HG03571 (cell line): ENCODE results near the gene PHOX2A.

Experiments used
- ATAC-seq: cut with Tn5 transposase; IDR thresholded peaks from one replicate; pipeline ENCODE4 v1.9.1; 2021; ENCODE audit not compliant: unreplicated experiment

The PHOX2A gene

GRCh38 chr11:72250661-72251464 lies 6.9 kb upstream of the PHOX2A start:
- ATAC-seq, result no peak

DNA sequence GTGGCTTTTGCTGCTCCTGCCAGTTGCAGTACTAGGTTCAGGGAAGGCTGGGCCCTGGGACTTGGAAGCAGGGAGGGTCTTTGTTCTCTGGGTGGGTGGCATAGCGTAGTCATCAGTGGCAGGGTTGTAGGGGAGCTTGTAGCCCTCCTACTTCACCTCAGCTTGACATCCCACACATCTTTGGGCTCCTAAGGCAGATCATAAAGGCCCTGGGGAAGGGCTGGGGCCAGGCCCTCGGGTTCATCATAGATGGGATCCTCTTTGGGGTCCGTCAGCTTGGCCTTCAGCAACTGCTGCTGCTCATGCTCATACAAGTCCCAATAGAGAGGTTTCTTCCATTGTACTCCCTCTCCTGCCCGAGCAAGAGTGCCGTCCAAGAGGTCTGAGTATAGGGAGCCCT lies 6.0 kb upstream of the PHOX2A start:
- ATAC-seq, result no peak

DNA sequence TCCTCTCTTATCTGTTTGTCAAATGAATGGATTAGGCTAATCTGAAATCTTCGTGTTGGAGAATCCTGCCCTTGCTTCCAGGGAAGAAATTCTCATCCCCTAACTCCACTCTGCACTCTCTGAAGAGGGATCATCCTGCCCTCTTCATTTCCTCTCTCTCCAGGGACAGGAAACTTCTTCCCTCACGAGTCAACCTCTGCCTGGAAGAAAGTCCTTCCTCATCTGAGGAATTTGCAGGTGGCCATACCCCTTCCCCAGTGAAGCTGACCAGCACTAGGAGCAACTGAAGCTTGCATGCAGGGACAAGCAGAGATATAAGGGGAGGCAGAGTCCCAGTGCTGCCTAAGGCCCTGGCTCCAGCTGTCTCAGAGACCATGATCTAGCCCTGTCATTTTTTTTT lies 3.6 kb upstream of the PHOX2A start:
- ATAC-seq, result no peak

GRCh38 chr11:72245263-72245816 lies 1.4 kb upstream of the PHOX2A start:
- ATAC-seq, result no peak

- ATAC-seq, result no peak
Measured at GRCh38 chr11:72244361-72245262, 636 bp upstream of the PHOX2A start.

DNA sequence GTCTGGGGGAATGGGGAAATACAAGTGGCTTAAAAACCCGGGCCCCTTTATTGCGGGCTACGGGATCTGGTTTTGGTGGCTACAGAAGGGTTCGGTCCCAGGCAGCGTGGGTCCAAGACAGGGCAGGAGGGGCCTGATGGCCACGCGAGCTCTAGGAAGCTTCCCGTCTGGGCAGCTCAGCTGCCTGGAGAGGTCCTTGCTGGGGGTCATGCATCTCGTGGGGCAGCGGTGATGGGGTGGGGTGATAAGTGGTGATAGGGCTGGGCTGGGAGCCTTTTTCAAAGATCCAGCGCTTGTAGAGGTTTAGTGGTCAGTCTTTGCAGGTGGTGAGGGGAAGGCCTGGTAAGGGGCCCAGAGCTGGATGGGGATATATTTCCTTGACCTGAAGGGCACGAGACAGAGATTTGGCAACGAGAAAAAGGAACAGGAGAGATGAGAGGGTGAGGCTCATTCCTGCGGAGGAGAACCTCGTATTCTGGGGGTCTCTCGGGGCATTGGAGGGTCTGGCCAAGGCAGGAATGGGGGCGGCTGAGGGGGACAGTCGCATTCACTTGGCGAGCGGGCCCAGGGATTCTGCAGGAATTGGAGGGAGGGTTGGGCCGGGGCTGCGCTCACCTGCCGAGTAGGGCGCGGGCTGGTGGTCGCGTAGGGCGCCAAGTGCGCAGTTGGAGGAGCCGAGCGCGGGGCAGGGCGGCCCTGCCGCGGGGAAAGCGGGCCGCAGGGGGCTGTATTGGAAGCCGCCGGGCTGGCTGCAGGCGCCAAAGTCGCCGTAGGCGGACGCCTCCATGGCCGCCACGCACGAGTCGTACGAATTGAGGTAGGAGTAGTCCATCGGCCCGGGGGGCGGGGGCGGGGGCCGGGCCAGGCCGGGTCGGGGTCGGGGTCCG lies 560 bp downstream of the PHOX2A start:
- no peak for ATAC-seq

DNA sequence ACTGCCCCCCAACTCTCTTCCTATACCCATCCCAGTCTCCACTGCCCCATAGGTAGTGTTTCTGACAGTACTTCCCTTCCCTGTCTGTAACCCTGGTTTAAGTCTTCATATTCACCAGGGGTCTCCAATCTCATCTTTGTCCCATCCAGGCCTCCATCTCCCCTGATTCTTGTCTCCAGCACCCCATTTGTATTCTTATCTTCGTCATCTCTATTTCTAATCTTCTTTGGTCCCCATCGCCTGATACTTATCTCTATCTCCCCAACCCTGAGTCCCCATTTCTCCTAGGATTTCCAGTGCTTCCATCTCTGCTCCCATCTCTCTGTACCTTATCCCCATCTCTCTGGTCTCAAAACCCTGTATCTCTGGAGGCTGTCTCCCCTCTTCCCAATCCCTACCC lies 1.8 kb downstream of the PHOX2A start:
- ATAC-seq, result no peak

GRCh38 chr11:72241291-72241781 lies 2.6 kb downstream of the PHOX2A start:
- ATAC-seq, result no peak

GRCh38 chr11:72240461-72241290 lies 3.3 kb downstream of the PHOX2A start:
- no peak for ATAC-seq

DNA sequence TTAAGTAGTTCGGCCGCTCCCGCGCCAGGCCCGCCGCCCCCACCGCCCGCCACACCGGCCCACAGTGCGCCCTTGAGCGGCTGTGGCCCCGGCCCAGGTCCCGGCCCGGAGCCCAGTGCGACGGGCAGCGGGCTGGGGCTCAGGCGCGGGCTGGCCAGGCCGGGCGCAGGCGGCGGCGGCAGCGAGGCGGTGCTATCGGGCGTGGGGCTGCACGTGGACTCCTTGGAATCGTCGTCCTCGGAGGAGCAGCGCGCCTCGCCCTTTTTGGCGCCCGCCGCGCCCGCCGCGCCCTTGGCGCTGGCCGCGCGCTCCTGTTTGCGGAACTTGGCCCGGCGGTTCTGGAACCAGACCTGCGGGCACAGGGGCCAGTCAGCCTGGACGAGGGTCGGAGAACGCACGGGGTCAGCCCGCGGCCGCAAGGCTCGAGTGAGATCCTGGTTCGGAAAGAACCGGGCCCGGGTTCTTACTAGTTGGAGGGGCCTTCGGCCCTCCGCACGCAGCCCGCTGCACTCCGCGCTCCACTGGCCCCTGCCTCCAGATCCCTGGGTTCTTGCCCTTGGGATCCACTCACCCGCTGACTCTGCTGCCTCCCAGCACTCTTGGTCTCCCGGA lies 4.0 kb downstream of the PHOX2A start:
- ATAC-seq, result no peak

DNA sequence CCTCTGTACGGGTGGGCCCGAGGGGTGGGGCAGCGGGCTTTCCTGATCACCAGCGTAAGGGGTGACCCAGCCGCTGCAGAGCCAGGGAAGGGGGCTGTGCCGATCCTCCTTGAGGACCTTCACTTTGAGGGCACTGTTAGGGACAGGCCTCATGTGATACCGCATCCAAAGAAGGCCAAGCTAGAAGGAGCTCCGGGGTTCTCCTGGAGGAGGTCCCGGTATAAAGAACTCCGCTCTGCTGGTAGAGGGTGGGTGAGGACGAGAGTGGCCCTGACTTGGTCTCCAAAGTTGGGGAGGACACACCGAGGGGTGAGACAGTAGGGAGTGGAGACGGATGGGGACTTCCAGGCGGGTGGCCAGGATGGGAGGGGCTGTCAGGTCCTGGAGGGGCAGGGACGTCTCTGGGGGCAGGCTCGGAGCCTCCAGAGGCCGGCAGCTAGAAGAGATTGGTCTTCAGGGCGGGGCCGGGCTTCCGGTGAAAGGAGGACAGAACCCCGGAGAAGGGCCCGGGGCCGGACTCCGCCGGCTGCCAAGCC lies 4.6 kb downstream of the PHOX2A start:
- no peak for ATAC-seq

DNA sequence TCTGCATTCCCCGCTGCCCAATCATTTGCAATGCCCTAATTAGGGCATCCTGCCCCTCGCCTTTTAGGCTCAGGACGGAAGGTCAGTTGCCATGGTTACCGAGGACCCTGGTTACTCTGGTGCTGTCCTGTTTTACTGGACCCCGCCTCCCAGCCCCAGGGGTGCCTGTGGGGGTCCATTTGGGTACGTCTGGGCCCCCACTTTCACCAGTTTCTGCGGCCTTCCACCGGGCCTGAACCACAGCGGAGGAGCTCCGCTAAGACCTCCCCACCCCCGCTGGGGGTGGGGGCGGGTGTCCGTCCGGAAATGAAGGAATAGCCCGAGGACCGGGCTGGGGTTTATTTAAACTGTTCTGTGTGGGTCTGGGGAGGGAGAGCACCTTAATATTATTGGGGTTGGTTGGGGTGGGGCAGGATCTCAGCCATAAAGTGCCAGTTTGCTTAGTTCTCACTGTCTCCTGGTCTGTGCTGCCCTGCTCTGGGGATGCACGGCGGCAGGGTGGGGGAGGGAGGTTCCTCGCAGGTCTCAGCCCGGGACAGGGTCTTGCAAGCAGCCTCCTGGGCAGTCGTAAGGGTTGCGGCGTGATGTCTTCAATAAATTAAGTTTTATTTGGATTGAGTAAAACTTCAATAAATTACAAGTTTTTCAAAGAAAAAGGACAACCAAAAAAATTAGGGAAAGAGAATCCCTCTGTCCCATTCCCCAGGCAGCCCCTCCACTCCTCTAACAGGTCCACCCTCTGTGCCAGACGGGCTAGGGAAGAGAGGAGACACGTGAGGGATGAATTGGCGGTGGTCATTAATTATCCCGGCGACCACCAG lies 5.3 kb downstream of the PHOX2A start:
- no peak for ATAC-seq

DNA sequence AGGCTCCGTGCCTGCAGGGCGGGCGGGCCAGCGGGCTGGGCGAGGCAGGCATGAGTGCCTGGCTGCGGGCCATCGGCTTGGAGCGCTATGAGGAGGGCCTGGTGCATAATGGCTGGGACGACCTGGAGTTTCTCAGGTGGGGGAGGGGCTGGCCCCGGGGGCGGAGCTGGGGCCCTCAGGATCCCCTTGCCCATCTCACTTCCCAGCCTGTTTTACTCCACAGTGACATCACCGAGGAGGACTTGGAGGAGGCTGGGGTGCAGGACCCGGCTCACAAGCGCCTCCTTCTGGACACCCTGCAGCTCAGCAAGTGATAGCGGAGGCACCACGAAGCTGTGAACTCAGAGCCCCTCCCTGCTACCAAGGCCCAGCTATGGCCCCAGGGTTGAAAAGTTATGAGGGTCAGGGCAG lies 5.9 kb downstream of the PHOX2A start:
- ATAC-seq, result no peak

DNA sequence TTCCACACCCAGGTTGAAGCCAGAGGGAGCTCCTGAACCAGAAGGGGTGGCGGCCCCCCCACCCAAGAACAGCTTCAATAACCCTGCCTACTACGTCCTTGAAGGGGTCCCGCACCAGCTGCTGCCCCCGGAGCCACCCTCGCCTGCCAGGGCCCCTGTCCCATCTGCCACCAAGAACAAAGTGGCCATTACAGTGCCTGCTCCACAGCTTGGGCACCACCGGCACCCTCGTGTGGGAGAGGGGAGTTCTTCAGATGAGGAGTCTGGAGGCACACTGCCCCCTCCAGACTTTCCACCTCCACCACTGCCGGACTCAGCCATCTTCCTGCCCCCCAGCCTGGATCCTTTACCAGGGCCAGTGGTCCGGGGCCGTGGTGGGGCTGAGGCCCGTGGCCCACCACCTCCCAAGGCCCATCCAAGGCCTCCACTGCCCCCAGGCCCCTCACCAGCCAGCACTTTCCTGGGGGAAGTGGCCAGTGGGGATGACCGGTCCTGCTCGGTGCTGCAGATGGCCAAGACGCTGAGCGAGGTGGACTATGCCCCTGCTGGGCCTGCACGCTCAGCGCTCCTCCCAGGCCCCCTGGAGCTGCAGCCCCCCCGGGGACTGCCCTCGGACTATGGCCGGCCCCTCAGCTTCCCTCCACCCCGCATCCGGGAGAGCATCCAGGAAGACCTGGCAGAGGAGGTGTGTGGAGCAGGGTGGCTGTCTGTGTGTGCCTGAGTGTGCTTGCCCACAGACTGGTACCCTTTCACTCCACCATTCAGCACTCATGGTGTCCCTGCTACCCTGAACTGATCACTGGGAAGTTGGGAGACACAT lies 6.7 kb downstream of the PHOX2A start:
- no peak for ATAC-seq

DNA sequence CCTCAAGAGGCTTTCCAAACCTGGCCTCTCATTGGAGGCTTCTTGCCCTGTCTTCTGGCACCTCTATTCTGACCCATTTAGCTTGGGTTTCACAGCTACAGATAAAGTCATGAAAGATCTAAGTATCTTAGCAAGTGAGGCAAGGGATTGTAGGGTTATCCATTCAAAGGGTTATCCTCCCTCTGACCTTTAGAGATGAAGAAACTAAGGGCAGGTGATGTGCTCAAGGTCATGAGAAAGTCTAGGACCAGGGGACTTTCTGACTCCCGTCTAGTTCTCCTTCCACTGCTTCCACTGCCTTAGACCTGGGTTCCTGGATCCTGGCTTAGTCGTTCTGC lies 7.2 kb downstream of the PHOX2A start:
- no peak for ATAC-seq

DNA sequence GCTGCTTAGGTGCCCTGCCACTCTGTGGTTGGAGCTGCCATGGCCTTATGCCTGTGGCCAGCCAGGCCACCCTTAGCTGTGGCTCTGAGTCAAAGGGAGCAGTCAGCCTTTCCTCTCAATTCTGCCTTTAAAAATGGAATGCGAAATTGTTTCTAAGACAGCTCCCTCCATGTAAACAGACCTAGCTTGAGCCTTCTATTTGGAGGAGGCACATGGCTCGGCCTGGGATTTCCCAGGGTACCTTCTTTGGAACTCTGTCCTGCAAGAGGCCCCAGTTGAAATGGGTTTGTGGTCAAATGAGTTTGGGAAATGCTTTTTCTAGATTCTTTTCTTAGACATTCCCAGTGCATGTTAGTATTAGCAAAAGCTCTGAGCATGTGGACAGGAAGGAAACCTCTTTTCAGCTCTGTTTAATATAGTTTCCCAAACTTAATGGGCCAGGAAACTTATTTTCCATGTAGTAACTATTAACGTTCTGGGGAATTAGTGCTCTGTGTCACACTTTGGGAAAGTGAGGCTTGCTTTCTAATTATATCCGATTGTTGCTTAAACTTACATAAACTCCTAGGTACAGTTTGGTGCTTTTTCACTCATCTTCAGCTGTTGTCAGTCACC lies 7.8 kb downstream of the PHOX2A start:
- ATAC-seq, result no peak
